Prostate gland (tissue), 2 donors: ENCODE results near the gene LENG1.

Experiments
- POLR2A ChIP-seq: fragments of 450-650 bp; IDR thresholded peaks from one replicate; pipeline ENCODE4 v1.6.1; 2016; ENCODE audit warnings: antibody characterized with exemption, mild to moderate bottlenecking
- TF ChIP-seq, protein P1 (sequence below), 4 experiments: fragments of 200-600 bp in 2 of 4; fragments of 450-650 bp in 2 of 4; sonication (generic) in 2 of 4; IDR thresholded peaks; 1 replicate in 3 of 4; 2 replicates in 1 of 4; pipeline ENCODE4 v1.5.1; 2016 to 2019; ENCODE audit warnings: antibody characterized with exemption in 4 of 4, mild to moderate bottlenecking in 2 of 4, moderate library complexity in 2 of 4

DNA sequence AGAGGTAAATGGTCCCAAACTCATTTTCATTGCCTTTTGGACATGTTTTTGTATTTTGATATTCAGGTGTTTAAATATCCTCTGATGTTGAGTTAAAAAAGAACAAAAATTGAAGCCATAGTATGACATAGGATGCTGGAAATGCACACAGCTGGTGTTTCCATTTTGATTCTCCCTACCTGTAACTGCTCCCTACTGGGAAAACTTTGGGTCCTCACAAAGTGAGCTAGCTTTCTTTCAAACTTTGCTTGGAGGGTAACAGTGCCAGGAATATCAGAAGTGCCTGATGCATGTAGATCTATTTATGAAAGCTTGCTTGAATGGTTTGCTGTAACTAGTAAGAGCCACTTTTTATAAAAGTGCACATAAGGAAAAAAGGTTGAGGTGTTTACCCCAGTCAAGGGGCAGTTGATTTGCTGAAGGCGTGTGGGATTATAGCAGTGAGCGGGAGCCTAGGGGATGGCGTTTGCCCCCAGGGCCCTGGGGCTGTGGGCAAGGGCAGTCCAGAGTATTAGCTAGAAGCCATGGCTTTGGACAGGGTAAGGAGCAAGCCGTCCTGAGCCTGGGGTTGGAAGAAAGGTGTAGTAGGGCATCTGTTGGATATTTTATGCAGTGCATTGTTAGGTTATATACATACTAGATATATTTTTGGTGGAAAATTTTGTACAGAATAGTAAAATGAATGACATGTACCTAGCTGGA, 45.4 kb upstream of the LENG1 start:
- TF ChIP-seq, protein P1, sequence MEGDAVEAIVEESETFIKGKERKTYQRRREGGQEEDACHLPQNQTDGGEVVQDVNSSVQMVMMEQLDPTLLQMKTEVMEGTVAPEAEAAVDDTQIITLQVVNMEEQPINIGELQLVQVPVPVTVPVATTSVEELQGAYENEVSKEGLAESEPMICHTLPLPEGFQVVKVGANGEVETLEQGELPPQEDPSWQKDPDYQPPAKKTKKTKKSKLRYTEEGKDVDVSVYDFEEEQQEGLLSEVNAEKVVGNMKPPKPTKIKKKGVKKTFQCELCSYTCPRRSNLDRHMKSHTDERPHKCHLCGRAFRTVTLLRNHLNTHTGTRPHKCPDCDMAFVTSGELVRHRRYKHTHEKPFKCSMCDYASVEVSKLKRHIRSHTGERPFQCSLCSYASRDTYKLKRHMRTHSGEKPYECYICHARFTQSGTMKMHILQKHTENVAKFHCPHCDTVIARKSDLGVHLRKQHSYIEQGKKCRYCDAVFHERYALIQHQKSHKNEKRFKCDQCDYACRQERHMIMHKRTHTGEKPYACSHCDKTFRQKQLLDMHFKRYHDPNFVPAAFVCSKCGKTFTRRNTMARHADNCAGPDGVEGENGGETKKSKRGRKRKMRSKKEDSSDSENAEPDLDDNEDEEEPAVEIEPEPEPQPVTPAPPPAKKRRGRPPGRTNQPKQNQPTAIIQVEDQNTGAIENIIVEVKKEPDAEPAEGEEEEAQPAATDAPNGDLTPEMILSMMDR (IDR thresholded peaks at IDR 0.05): no peak
- TF ChIP-seq POLR2A: no peak
